A549 (cell line): Measurements from ENCODE around the gene HS3ST3A1. TPM values are rescaled to one million over a fixed set of nuclear protein-coding genes. Genes with fewer than 3 reads are reported as not detected.

Experiments used
- ATAC-seq, 2 experiments: fragments of 200-7000 bp in 1 of 2; fragments of >200 bp in 1 of 2; cut with Nextera tagmentation in 1 of 2; cut with Tn5 transposase in 1 of 2; 3 replicates each; pipeline versions ENCODE4 v1.8.0 to v1.9.1; 2018 to 2020; ENCODE audit warnings: mild to moderate bottlenecking in 1 of 2, moderate library complexity in 1 of 2
- CTCF ChIA-PET: fragments of 300-600 bp; sonication (Branson Sonifier 250); formaldehyde crosslinking; extraction: SDS; loops from one replicate; lab custom pipeline; 2021; ENCODE audit warnings: antibody characterized with exemption, inconsistent platforms; lab: Yijun Ruan, JAX
- POLR2A ChIA-PET: fragments of 350-600 bp; formaldehyde crosslinking; extraction: SDS; loops from one replicate; lab custom pipeline; 2021; ENCODE audit warnings: antibody characterized with exemption, inconsistent platforms; lab: Yijun Ruan, JAX
- DNase-seq, 2 experiments: peaks; one replicate each; pipeline versions ENCODE4 v3.0.0 to v3.0.0-alpha.2; 2011 to 2016; ENCODE audit warnings: low read depth in 1 of 2, low spot score in 1 of 2
- FAIRE-seq: peaks from 2 replicates; lab custom pipeline; 2011; peaks lifted over from hg19 to GRCh38; lab: Jason Lieb, UNC
- H3K27ac ChIP-seq, 2 experiments: fragments of >200 bp; sonication (Bioruptor Twin); formaldehyde crosslinking; 3 replicates each; pipeline ENCODE4 v1.5.1; 2016 to 2017
- H3K4me1 ChIP-seq: fragments of >200 bp; sonication (Bioruptor Twin); formaldehyde crosslinking; 3 replicates; pipeline ENCODE4 v1.6.1; 2016
- H3K4me2 ChIP-seq: fragments of >200 bp; sonication (Bioruptor Twin); formaldehyde crosslinking; 3 replicates; pipeline ENCODE4 v1.6.1; 2016
- H3K4me3 ChIP-seq: fragments of >200 bp; sonication (Bioruptor Twin); formaldehyde crosslinking; 3 replicates; pipeline ENCODE4 v1.5.1; 2016
- H3K9me3 ChIP-seq: fragments of >200 bp; sonication (Bioruptor Twin); formaldehyde crosslinking; 3 replicates; pipeline ENCODE4 v1.6.1; 2016
- ATOH8 ChIP-seq: fragments of 250-450 bp; sonication (Bioruptor Pico); IDR thresholded peaks from 2 replicates; pipeline ENCODE4 v1.5.0; 2020; ENCODE audit warnings: low read depth, mild to moderate bottlenecking, moderate library complexity
- CBX8 ChIP-seq: fragments of 200-600 bp; sonication (generic); IDR thresholded peaks from 2 replicates; pipeline ENCODE4 v1.6.1; 2016
- CHD2 ChIP-seq: fragments of 150-350 bp; IDR thresholded peaks from 2 replicates; pipeline ENCODE4 v1.6.1; 2014; ENCODE audit warnings: low read length; ENCODE audit not compliant: partially characterized antibody
- CHD4 ChIP-seq: fragments of 200-600 bp; sonication (generic); IDR thresholded peaks from 2 replicates; pipeline ENCODE4 v1.6.1; 2016; ENCODE audit warnings: antibody characterized with exemption, mild to moderate bottlenecking, borderline replicate concordance
- CTCF ChIP-seq: fragments of >200 bp; sonication (Bioruptor Twin); formaldehyde crosslinking; IDR thresholded peaks from 3 replicates; pipeline ENCODE4 v1.5.1; 2016
- EHMT2 ChIP-seq: fragments of 200-600 bp; sonication (generic); IDR thresholded peaks from 2 replicates; pipeline ENCODE4 v1.6.1; 2016; ENCODE audit warnings: antibody characterized with exemption, low read depth, mild to moderate bottlenecking, moderate library complexity
- ELK1 ChIP-seq: fragments of 150-350 bp; IDR thresholded peaks from 2 replicates; pipeline ENCODE4 v1.6.1; 2014; ENCODE audit warnings: low read depth, mild to moderate bottlenecking, low read length
- EP300 ChIP-seq, 2 experiments: fragments of >200 bp; sonication (Bioruptor Twin); formaldehyde crosslinking; IDR thresholded peaks; 2 replicates in 1 of 2; 3 replicates in 1 of 2; pipeline ENCODE4 v1.6.1; 2016 to 2017
- ESRRA ChIP-seq: fragments of 150-350 bp; IDR thresholded peaks from 2 replicates; pipeline ENCODE4 v1.6.1; 2014; ENCODE audit warnings: mild to moderate bottlenecking, low read length, borderline replicate concordance
- FOXS1 ChIP-seq: fragments of 250-450 bp; sonication (Bioruptor Pico); IDR thresholded peaks from 2 replicates; pipeline ENCODE4 v1.5.0; 2020; ENCODE audit warnings: mild to moderate bottlenecking, moderate library complexity
- GATA3 ChIP-seq: IDR thresholded peaks from 2 replicates; pipeline ENCODE4 v1.6.1; 2012; ENCODE audit warnings: borderline replicate concordance
- HES2 ChIP-seq: fragments of >200 bp; sonication (Bioruptor Twin); formaldehyde crosslinking; IDR thresholded peaks from 2 replicates; pipeline ENCODE4 v1.6.1; 2016
- HOXA7 ChIP-seq: fragments of 250-450 bp; sonication (Bioruptor Pico); IDR thresholded peaks from 2 replicates; pipeline ENCODE4 v1.5.0; 2020; ENCODE audit warnings: mild to moderate bottlenecking, moderate library complexity
- HOXB5 ChIP-seq: fragments of 250-450 bp; sonication (Bioruptor Pico); IDR thresholded peaks from 2 replicates; pipeline ENCODE4 v1.5.0; 2020; ENCODE audit warnings: mild to moderate bottlenecking, moderate library complexity
- KDM5A ChIP-seq: fragments of 200-600 bp; sonication (generic); IDR thresholded peaks from 2 replicates; pipeline ENCODE4 v1.6.1; 2016; ENCODE audit warnings: antibody characterized with exemption, mild to moderate bottlenecking
- MAFK ChIP-seq: fragments of 450-650 bp; IDR thresholded peaks from 2 replicates; pipeline ENCODE4 v1.6.1; 2014; ENCODE audit not compliant: partially characterized antibody
- MAZ ChIP-seq: fragments of 150-350 bp; IDR thresholded peaks from 2 replicates; pipeline ENCODE4 v1.6.1; 2014; ENCODE audit warnings: antibody characterized with exemption, low read depth, low read length, borderline replicate concordance
- MYC ChIP-seq: IDR thresholded peaks from 2 replicates; pipeline ENCODE4 v1.6.1; 2012; ENCODE audit warnings: mild to moderate bottlenecking, inconsistent platforms, low read length, improper control_type of control experiment, borderline replicate concordance
- NFE2L2 ChIP-seq: fragments of 150-350 bp; conservative IDR thresholded peaks from 2 replicates; pipeline ENCODE4 v1.6.1; 2014; ENCODE audit warnings: low read length
- NPAS2 ChIP-seq: fragments of 250-450 bp; sonication (Bioruptor Pico); IDR thresholded peaks from 2 replicates; pipeline ENCODE4 v1.8.0; 2022; ENCODE audit warnings: mild to moderate bottlenecking, moderate library complexity, borderline replicate concordance
- PHF8 ChIP-seq: fragments of 200-600 bp; sonication (generic); IDR thresholded peaks from 2 replicates; pipeline ENCODE4 v1.6.1; 2016; ENCODE audit warnings: low read depth, mild to moderate bottlenecking, antibody characterized with exemption, moderate library complexity, borderline replicate concordance
- POLR2A ChIP-seq: IDR thresholded peaks from 2 replicates; pipeline ENCODE4 v1.6.1; 2012; ENCODE audit warnings: mild to moderate bottlenecking, low read length
- RAD21 ChIP-seq, 2 experiments: fragments of >200 bp in 1 of 2; sonication (Bioruptor Twin) in 1 of 2; formaldehyde crosslinking in 1 of 2; IDR thresholded peaks in 1 of 2; conservative IDR thresholded peaks in 1 of 2; 2 replicates in 1 of 2; 3 replicates in 1 of 2; pipeline ENCODE4 v1.6.1; 2012 to 2018; ENCODE audit warnings: inconsistent platforms in 1 of 2
- RARB ChIP-seq: fragments of 250-450 bp; sonication (Bioruptor Pico); IDR thresholded peaks from 2 replicates; pipeline ENCODE4 v1.8.0; 2021; ENCODE audit warnings: mild to moderate bottlenecking, moderate library complexity
- RCOR1 ChIP-seq: fragments of 150-350 bp; IDR thresholded peaks from 2 replicates; pipeline ENCODE4 v1.6.1; 2014; ENCODE audit warnings: antibody characterized with exemption, low read length, low read depth
- REST ChIP-seq: fragments of 200-600 bp; sonication (generic); IDR thresholded peaks from 2 replicates; pipeline ENCODE4 v1.6.1; 2016; ENCODE audit warnings: antibody characterized with exemption, mild to moderate bottlenecking, moderate library complexity
- RFX5 ChIP-seq: fragments of 450-650 bp; IDR thresholded peaks from 2 replicates; pipeline ENCODE4 v1.7.1; 2014; ENCODE audit warnings: antibody characterized with exemption, mild to moderate bottlenecking, moderate library complexity
- SMC3 ChIP-seq: fragments of >200 bp; sonication (Bioruptor Twin); formaldehyde crosslinking; IDR thresholded peaks from 3 replicates; pipeline ENCODE4 v1.6.1; 2018; ENCODE audit warnings: inconsistent platforms
- SREBF2 ChIP-seq: fragments of 450-650 bp; IDR thresholded peaks from 2 replicates; pipeline ENCODE4 v1.6.1; 2014; ENCODE audit warnings: mild to moderate bottlenecking, moderate library complexity
- TFCP2L1 ChIP-seq: fragments of 250-450 bp; sonication (Bioruptor Pico); IDR thresholded peaks from 2 replicates; pipeline ENCODE4 v1.5.0; 2021; ENCODE audit warnings: mild to moderate bottlenecking
- TP53 ChIP-seq: fragments of 250-450 bp; sonication (Bioruptor Pico); IDR thresholded peaks from 2 replicates; pipeline ENCODE4 v1.5.0; 2021; ENCODE audit warnings: mild to moderate bottlenecking, moderate library complexity
- ZC3H11A ChIP-seq: fragments of 450-650 bp; IDR thresholded peaks from 2 replicates; pipeline ENCODE4 v1.6.1; 2014; ENCODE audit warnings: antibody characterized with exemption, mild to moderate bottlenecking
- ZSCAN20 ChIP-seq: fragments of 250-450 bp; sonication (Bioruptor Pico); IDR thresholded peaks from 2 replicates; pipeline ENCODE4 v1.8.0; 2022; ENCODE audit warnings: mild to moderate bottlenecking, moderate library complexity
- WGBS: methylation state at CpG from one replicate; pipeline ENCODE4 v1.1.6; 2017; ENCODE audit errors: missing lambda C conversion rate; 5-methylcytosine and 5-hydroxymethylcytosine counted together
- polyA plus RNA-seq, 4 experiments: library from polyadenylated mRNA; depleted of rRNA in 3 of 4; stranded (reverse); fragments of >200 nt; fragmentation: RNase III in 1 of 4; extraction: RNeasy Plus Mini Kit Qiagen cat#74134 plus additional on column Dnase treatment in 1 of 4; gene quantifications; 2 replicates in 3 of 4; 3 replicates in 1 of 4; pipeline ENCODE4 v1.2.3, GENCODE V29; 2011 to 2017

The HS3ST3A1 gene
- polyA plus RNA-seq, 2 of the 4 experiments (the other 2 are of a cell fraction), result not detected

GRCh38 chr17:13643180-13643579 lies 41.5 kb upstream of the HS3ST3A1 start:
- no peak for ATAC-seq
- Histone ChIP-seq H3K4me2 (no peak overlapping the region), H3K4me1 (no peaks in the 10 kb centered on the region), H3K9me3 (peaks cover 8% of the 10 kb centered on the region; the same call in 1 of the 3 replicates), H3K4me3 (no peak overlapping the region)
- 40% methylated on average over 2 of the region's 2 CpGs for WGBS
- no peak for FAIRE-seq
- CTCF ChIA-PET, result interaction anchor here (0.6 kb wide), 1 partner anchor 320 kb away, joined by 3 read pairs; no protein-coding TSS in a partner anchor
- POLR2A ChIA-PET, result no interaction called here
- DNase-seq, result no peak
- no peak for TF ChIP-seq NPAS2
- no peak for TF ChIP-seq RAD21 (conservative IDR thresholded peaks at IDR 0.05 in 1 of 2, IDR thresholded peaks at IDR 0.05 in 1 of 2)
- TF ChIP-seq NFE2L2, result no peak
- no peak for TF ChIP-seq MAZ
- TF ChIP-seq HES2, result no peak
- no peak for TF ChIP-seq CHD4
- no peak for TF ChIP-seq REST
- no peak for TF ChIP-seq MYC
- TF ChIP-seq ELK1, result no peak
- no peak for TF ChIP-seq EHMT2
- TF ChIP-seq TP53 (CRISPR knock-in tag), result no peak
- TF ChIP-seq CBX8, result no peak
- no peak for TF ChIP-seq HOXA7
- no peak for TF ChIP-seq ZC3H11A
- TF ChIP-seq SMC3, result no peak
- no peak for TF ChIP-seq PHF8
- TF ChIP-seq RCOR1, result no peak
- no peak for TF ChIP-seq ZSCAN20 (CRISPR knock-in tag)
- TF ChIP-seq GATA3, result no peak
- no peak for TF ChIP-seq MAFK
- TF ChIP-seq, all 56 proteins: peak for 0
- H3K27ac ChIP-seq, result no peak overlapping the region

GRCh38 chr17:13642188-13642587 lies 40.5 kb upstream of the HS3ST3A1 start:
- Histone ChIP-seq H3K4me2 (no peak overlapping the region), H3K9me3 (no peaks in the 10 kb centered on the region), H3K27ac (no peak overlapping the region), H3K4me1 (no peaks in the 10 kb centered on the region), H3K4me3 (no peak overlapping the region)
- TF ChIP-seq ESRRA, result no peak
- no peak for TF ChIP-seq RARB (CRISPR knock-in tag)
- TF ChIP-seq SREBF2, result no peak
- TF ChIP-seq ATOH8 (CRISPR knock-in tag), result no peak
- no peak for TF ChIP-seq RCOR1
- TF ChIP-seq TFCP2L1 (CRISPR knock-in tag), result no peak
- TF ChIP-seq NFE2L2, result no peak
- TF ChIP-seq CTCF, result no peak
- TF ChIP-seq HOXA7, result no peak
- no peak for TF ChIP-seq ZSCAN20 (CRISPR knock-in tag)
- no peak for TF ChIP-seq RFX5
- no peak for TF ChIP-seq KDM5A
- no peak for TF ChIP-seq MYC
- TF ChIP-seq CHD4, result no peak
- no peak for TF ChIP-seq PHF8
- no peak for TF ChIP-seq FOXS1
- TF ChIP-seq CHD2, result no peak
- no peak for TF ChIP-seq EP300 (IDR thresholded peaks at IDR 0.05)
- no peak for TF ChIP-seq POLR2A
- no peak for TF ChIP-seq HOXB5 (CRISPR knock-in tag)
- no peak for ATAC-seq
- 9% methylated on average over 2 of the region's 2 CpGs for WGBS
- ChIA-PET CTCF (no interaction called here), POLR2A (no interaction called here)
- no peak for FAIRE-seq
- no peak for DNase-seq
